ENCODE measurements around the gene CCDC34. TPM values are rescaled to one million over a fixed set of nuclear protein-coding genes. Genes with fewer than 3 reads are reported as not detected.

Gene CCDC34
- total and polyA plus RNA-seq, 2 of the 8 experiments (the other 6 are each of a cell fraction or from before 2014, with no cell fraction given) = 7.7 to 24.3 TPM

GRCh38 chr11:27392278-27393114 lies 29.5 kb upstream of the CCDC34 start:
- no peak overlapping the region for H3K56ac ChIP-seq (replicated peaks; ENCODE audit: insufficient read length, low read depth, low read length)
- H2BK12ac ChIP-seq (ENCODE audit: low read depth, low read length) = no peak overlapping the region
- peaks cover 8% of the 10 kb centered on the region; the same call in 1 of the 2 replicates for H3K79me1 ChIP-seq (ENCODE audit: low read depth, low read length)
- H3K4me3 ChIP-seq (ENCODE audit: extremely low read depth in 1 of 4, insufficient read depth in 2 of 4, low read depth in 3 of 4, low read length in 4 of 4) = no peak overlapping the region
- H3K9me3 ChIP-seq (ENCODE audit: insufficient read depth in 2 of 2, low read depth in 1 of 2, low read length in 1 of 2) = no peaks in the 10 kb centered on the region
- peak overlapping the region in 1 of 4 experiments; percentile 34; a peak in 1 of 7 replicates for H3K9ac ChIP-seq (replicated peaks in 1 of 4; ENCODE audit: extremely low read depth in 1 of 4, low read depth in 3 of 4, low read length in 3 of 4)
- H2AFZ ChIP-seq (ENCODE audit: low read length) = no peak overlapping the region
- H3K23me2 ChIP-seq (ENCODE audit: low read depth, low read length) = no peaks in the 10 kb centered on the region; the same call in 1 of the 2 replicates
- FAIRE-seq = no peak
- peaks cover 8 to 10% of the 10 kb centered on the region in 2 experiments for H4K20me1 ChIP-seq (replicated peaks in 1 of 2; ENCODE audit: control insufficient read depth in 1 of 2, insufficient read depth in 2 of 2, low read length in 2 of 2)
- H2BK5ac ChIP-seq (ENCODE audit: low read depth, low read length) = no peak overlapping the region
- H2AK5ac ChIP-seq (ENCODE audit: low read depth, low read length) = no peak overlapping the region
- no peak overlapping the region for H2BK120ac ChIP-seq (replicated peaks; ENCODE audit: low read depth, low read length)
- H3K18ac ChIP-seq (ENCODE audit: extremely low read depth, low read length) = no peak overlapping the region
- H3K14ac ChIP-seq (ENCODE audit: insufficient read length) = no peak overlapping the region
- H3K4ac ChIP-seq (replicated peaks; ENCODE audit: insufficient read length, low read depth, low read length) = no peak overlapping the region
- no peaks in the 10 kb centered on the region for H3K27me3 ChIP-seq (replicated peaks in 1 of 4; ENCODE audit: control insufficient read depth in 3 of 4, extremely low read depth in 1 of 4, insufficient read depth in 3 of 4, low read length in 3 of 4)
- H2BK20ac ChIP-seq (ENCODE audit: low read length) = no peak overlapping the region
- peaks cover 4 to 25% (median 23%) of the 10 kb centered on the region in 4 experiments; a peak in 6 of 7 replicates for H3K4me1 ChIP-seq (replicated peaks in 1 of 4; ENCODE audit: control insufficient read depth in 3 of 4, insufficient read depth in 4 of 4, low read length in 3 of 4)
- H2BK15ac ChIP-seq (ENCODE audit: low read length) = no peak overlapping the region
- no peak overlapping the region for H4K91ac ChIP-seq (replicated peaks; ENCODE audit: insufficient read length, low read length)
- H3K4me2 ChIP-seq (ENCODE audit: insufficient read depth in 1 of 2, low read depth in 2 of 2, low read length in 2 of 2) = no peak overlapping the region
- no peak overlapping the region for H4K5ac ChIP-seq (ENCODE audit: insufficient read length, low read depth, low read length)
- ChIA-PET POLR2A (ENCODE audit: partially characterized antibody) (interaction anchor here (0.7 to 1.0 kb wide), 2 partner anchors 80 to 159 kb away, joined by 3 read pairs; partner anchors contain the start of gene LGR4), CTCF (ENCODE audit: partially characterized antibody) (interaction anchor here (1.1 to 2.1 kb wide), 6 partner anchors 14 to 107 kb away, joined by 3 to 8 read pairs (median 5); no protein-coding TSS in a partner anchor)
- H3K79me2 ChIP-seq (ENCODE audit: control insufficient read depth in 1 of 2, insufficient read depth in 2 of 2, low read length in 2 of 2) = peaks cover 1 to 44% of the 10 kb centered on the region in 2 experiments; a peak in 3 of 4 replicates
- DNase-seq (ENCODE audit: low read depth in 1 of 2, low spot score in 2 of 2) = no peak
- H3K23ac ChIP-seq (ENCODE audit: insufficient read length) = no peak overlapping the region
- no peak overlapping the region for H3K27ac ChIP-seq (ENCODE audit: low read depth, low read length)
- peaks cover 0 to 32% (median 0%) of the 10 kb centered on the region in 4 experiments; a peak in 2 of 8 replicates for H3K36me3 ChIP-seq (ENCODE audit: control insufficient read depth in 2 of 4, insufficient read depth in 4 of 4, low read length in 3 of 4)
- 85% methylated on average over 4 of the region's 4 CpGs; no CpG with 5 or more reads in 1 of the 2 experiments for WGBS, 2 experiments (ENCODE audit: extremely low coverage in 1 of 2, insufficient coverage in 1 of 2, insufficient read length in 1 of 2, insufficient replicate concordance in 2 of 2, low coverage in 1 of 2, low lambda C conversion rate in 2 of 2, missing lambda C conversion rate in 1 of 2)
- no peak overlapping the region for H4K8ac ChIP-seq (ENCODE audit: extremely low read depth, insufficient read depth, low read length)
- TF ChIP-seq POLR2AphosphoS5 (IDR thresholded peaks at IDR 0.05; ENCODE audit: low read depth, low read length) (no peak), CREB1 (IDR thresholded peaks at IDR 0.05) (no peak), CHD1 (IDR thresholded peaks at IDR 0.05; ENCODE audit: low read depth, low read length) (no peak), HDAC6 (IDR thresholded peaks at IDR 0.05; ENCODE audit: low read depth, low read length) (no peak), SP1 (IDR thresholded peaks at IDR 0.05; ENCODE audit: low read depth, low read length) (no peak), ZNF274 (IDR thresholded peaks at IDR 0.05; ENCODE audit: borderline replicate concordance, extremely low read depth, low read length) (no peak), ATF3 (IDR thresholded peaks at IDR 0.05; ENCODE audit: insufficient read depth, low read depth, low read length) (no peak), EZH2 (IDR thresholded peaks at IDR 0.05; ENCODE audit: low read depth, low read length, severe bottlenecking) (no peak), TAF7 (optimal IDR thresholded peaks at IDR 0.05; ENCODE audit: borderline replicate concordance, low read depth, low read length) (no peak)

Data from H1 (cell line).